ENCODE measurements around the gene CIRBP.

DNA sequence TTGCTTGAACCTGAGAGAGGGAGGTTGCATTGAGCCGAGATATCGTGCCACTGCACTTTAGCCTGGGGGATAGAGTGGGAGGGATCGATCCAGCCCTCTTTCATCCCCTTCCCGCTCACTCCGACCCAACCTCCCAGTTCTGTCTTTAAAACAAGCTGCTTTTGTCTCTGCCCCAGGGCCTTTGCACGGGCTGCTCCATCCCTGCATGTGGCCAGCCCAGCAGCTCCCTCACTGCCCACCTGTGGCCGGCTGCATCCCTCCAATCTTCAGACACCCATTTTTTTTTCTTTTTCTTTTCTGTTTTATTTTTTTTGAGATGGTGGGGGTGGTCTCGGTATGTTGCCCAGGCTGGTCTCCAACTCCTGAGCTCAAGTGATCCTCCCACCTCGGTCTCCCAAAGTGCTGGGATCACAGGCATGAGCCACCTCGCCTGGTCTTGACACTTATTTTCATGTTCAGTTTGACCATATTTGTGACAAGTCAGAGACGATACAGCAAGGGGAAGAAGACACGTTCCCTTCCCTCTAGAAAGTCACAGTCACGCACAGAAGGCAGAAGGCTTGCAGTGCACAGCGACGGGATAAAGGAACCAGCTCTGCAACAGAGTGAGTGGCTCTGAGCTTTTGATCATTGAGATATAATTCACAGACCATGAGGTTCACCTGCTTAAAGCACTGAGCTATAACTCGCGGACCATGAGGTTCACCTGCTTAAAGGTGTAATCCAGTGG lies 48.3 kb downstream of the CIRBP start:
- TF ChIP-seq, protein P1, sequence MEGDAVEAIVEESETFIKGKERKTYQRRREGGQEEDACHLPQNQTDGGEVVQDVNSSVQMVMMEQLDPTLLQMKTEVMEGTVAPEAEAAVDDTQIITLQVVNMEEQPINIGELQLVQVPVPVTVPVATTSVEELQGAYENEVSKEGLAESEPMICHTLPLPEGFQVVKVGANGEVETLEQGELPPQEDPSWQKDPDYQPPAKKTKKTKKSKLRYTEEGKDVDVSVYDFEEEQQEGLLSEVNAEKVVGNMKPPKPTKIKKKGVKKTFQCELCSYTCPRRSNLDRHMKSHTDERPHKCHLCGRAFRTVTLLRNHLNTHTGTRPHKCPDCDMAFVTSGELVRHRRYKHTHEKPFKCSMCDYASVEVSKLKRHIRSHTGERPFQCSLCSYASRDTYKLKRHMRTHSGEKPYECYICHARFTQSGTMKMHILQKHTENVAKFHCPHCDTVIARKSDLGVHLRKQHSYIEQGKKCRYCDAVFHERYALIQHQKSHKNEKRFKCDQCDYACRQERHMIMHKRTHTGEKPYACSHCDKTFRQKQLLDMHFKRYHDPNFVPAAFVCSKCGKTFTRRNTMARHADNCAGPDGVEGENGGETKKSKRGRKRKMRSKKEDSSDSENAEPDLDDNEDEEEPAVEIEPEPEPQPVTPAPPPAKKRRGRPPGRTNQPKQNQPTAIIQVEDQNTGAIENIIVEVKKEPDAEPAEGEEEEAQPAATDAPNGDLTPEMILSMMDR (IDR thresholded peaks at IDR 0.05): no peak
- TF ChIP-seq POLR2A (IDR thresholded peaks at IDR 0.05): no peak

All from Peyer's patch (tissue), 4 donors.